Smooth muscle cell of the brain vasculature (primary cell): ENCODE results near the gene KRTAP10-10.
"Not testable (repeated sequence)": the region's sequence is repeated elsewhere in the genome, so short reads cannot be mapped to it uniquely, and the experiment has no call there.

ENCODE experiments used
- DNase-seq: peaks from one replicate; pipeline ENCODE4 v3.0.0-alpha.2; 2012; ENCODE audit warnings: low read depth, low spot score

KRTAP10-10 gene

GRCh38 chr21:44602463-44602850, 34.7 kb upstream of the KRTAP10-10 start:
- DNase-seq: no peak

DNA sequence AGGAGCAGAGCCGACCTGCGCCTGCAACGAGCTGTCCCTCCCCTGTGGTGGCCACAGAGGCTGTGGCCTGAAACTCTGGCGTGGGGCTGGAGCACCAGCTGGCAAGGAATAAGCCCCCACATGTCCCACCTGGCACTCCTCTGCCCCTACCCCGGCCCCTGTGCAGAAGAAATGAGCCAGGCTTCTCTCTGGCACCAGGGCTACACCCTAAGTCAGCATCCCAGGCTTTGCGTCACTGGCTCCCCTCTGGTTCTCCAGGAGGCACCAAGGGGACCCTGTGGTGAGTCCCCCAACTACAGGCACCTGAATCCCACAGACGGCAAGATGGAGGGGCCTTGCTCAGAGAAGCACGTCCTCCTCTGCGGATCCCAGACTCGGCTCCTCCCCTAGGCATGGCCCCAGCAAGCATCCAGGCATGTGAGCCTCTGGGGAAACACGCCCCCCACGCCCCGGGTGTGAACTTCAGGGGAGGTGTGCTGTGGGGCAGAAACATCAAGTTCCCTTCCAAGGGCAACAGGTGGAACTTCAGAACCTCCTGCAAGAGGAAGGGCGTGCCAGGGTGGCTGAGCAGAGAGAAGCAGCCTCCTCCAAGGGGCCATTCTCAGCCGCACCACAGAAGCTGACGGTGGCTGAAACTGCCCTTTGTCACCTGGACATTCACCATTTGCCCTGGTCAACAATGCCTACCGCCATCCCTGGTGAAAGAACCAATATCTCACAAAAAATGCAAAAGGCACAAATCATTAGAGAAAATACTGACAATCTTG, 33.9 kb upstream of the KRTAP10-10 start:
- no peak for DNase-seq

DNA sequence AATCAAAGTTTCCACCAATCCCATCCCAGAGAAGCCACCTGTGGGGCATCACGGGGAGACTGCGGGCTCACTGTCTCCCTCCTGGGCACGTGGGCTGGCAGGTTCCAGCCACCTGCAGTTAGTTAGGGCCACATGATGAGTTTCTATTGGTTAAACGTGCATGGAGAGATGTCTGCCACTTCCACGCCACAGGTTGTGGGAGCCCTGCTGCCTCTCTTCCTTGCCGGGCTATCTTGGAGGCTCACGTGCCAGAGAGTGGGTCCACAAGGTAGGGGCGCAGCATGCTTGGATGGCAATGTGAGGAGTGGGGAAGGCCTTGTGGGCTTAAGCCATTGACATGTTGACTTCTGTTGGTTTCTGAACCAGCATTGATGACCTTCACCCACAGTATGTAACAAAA, 33.2 kb upstream of the KRTAP10-10 start:
- DNase-seq: no peak

GRCh38 chr21:44606495-44606894, 30.7 kb upstream of the KRTAP10-10 start:
- DNase-seq: no peak

DNA sequence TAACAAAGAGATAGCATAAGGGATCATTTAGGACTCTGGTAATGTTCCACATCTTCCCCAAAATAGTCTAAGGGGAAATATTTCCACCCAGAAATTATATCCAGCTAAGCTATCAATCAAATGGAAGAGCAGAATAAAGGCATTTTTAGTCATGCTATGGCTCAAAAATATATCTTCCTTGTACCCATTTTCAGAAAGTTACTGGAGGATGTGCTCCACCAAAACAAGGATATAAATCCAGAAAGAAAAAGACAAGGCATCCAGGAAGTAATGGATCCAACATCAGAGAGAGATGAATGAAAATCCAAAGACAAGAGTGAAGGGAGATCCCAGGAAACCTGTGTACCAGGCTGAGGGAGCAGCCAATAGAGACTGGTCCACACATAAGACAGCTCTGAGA, 28.0 kb upstream of the KRTAP10-10 start:
- DNase-seq: no peak

GRCh38 chr21:44610157-44610843, 26.9 kb upstream of the KRTAP10-10 start:
- DNase-seq: not testable (repeated sequence)

DNA sequence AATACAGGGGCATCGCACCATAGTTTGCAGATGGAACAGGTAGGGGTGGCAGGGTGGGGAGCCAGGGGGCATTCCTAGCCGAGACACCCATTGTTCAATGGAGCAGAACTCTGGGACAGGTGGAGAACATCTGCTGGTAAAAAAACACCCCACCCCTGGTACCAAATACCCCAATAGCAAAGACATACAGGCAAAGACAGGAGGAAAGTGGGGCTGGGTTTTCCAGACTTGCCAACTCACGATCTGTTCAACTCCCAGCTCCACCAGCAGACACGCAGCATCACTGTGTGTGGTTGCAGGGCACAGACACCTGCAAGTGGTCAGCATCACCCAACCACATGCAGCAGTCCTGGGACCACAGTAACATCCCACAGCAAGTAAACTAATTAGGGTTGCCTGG, 25.6 kb upstream of the KRTAP10-10 start:
- DNase-seq: no peak

GRCh38 chr21:44612029-44612486, 25.1 kb upstream of the KRTAP10-10 start, which contains the start of gene KRTAP10-8:
TSS of gene KRTAP10-8 (plus strand) at chr21:44612079. CDS start at chr21:44612101, 22 bp downstream.
- no peak for DNase-seq

- no peak for DNase-seq
These were observed 24.4 kb upstream of the KRTAP10-10 start for GRCh38 chr21:44612669-44613229.

DNA sequence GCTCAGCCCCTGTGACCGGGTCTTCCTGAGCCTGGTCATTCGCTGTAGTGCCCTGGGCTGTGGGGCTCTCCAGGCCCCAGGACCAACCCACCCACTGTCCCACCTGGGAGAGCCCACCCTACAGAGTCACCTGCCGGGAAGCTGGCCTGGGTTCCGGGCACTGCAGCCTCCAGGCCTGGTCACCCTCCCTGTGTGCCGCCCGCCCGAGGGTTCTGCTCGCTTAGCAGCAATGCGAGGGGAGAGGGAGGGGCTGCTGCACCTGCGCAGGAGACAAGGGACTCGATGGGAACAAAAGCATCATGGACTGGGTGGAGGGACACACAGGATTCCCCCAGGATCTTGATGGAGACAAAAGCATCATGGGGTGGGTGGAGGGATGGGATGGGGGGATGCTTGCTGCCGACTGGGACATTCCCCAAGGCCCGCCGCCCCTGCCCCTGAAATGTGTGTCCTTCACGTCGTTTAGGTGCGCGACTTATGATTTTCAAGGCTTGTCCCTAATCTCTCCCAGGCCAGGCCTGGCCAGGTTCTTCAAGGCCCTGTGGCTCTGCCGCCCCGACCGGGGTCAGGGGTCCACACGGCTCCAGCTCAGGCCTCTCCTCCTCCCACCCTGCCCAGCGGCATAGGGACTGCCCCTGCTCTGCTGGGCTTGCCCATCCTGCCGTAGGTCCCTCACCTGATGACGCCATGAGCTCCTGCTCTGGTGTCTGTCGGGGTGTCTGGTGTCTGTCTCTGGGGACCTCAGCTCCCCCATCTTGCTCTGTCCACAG, 23.6 kb upstream of the KRTAP10-10 start:
- no peak for DNase-seq

- DNase-seq: no peak
These were observed 23.0 kb upstream of the KRTAP10-10 start for GRCh38 chr21:44614161-44614631.

- no peak for DNase-seq
These were observed 22.2 kb upstream of the KRTAP10-10 start for GRCh38 chr21:44614961-44615391.

DNA sequence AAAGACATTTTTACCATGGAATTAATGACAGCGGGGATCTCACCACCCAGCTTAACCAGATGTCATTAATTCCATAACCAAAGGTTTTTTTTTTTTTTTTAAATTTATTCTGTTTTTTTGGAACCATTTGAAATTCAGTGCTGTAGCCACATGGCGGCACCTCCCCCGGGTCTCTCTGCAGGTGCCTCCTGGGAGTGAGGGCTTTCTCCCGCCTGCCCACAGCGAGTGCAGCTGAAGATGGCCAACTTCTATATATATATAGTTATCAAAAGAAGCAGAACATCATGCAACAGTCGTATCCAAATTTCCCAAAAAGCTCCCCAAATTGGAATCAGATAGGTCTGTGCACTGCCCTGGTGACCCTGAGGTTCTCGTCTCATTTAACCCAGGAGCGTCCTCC, 21.7 kb upstream of the KRTAP10-10 start:
- no peak for DNase-seq

- DNase-seq: no peak
These were observed 21.1 kb upstream of the KRTAP10-10 start for GRCh38 chr21:44615911-44616590.

DNA sequence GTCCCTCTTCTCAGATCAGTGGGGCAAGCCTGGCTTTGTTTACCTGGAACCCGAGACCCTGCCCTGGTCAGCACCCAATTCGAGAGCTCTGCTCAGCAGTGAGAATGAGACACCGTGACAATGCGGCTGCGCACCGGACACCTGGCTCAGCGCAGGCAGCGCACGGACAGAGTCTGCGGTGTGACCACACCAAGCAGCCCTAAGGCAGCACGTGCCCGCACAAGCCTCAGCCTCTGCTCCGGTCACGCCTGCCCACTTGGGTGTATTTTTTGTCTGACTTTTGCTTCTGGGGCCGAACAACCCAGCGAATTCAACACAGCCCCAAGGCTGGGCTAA, 20.6 kb upstream of the KRTAP10-10 start:
- no peak for DNase-seq

GRCh38 chr21:44617071-44617501, 20.1 kb upstream of the KRTAP10-10 start:
- no peak for DNase-seq

- no peak for DNase-seq
These were observed 18.7 kb upstream of the KRTAP10-10 start for GRCh38 chr21:44618504-44618903.

GRCh38 chr21:44618909-44619308, 18.2 kb upstream of the KRTAP10-10 start:
- no peak for DNase-seq

DNA sequence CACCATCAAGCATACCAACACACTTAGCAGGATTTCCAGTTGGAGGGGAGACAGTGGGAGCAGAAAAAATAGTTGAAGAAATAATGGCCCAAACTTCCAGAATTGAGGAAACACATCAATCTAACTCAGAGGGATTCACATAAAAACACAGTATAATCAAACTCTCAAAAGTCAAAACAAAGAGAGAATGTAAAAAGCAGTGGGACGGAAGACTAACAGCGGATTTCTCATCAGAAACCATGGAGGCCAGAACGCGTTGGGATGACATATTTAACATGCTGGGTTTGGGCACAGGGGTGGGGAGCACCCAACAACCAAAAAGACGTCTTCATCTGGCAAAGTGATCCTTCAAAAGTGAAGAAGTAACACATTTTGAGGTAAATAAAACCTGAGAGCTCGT, 17.3 kb upstream of the KRTAP10-10 start:
- no peak for DNase-seq

- no peak for DNase-seq
These were observed 13.6 kb upstream of the KRTAP10-10 start for GRCh38 chr21:44623575-44623974.

DNA sequence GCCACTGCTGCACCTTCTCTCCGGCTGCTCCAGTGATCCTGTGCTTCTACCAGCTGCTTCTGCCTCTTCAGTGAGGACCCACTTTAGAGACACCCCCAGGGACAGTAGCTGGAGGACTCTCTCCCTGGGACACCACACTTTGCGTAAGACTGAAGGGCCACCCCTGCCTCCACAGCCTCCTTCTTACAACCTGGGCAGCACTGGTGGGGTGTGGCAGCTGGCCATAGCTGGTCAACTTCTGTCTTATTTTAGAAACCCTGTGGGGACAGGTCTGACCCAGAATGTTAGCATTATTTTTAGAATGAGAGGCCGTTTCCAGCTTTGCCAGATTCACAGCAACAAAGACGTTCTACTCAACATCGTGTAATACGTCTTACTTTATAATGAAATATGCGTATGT, 11.4 kb upstream of the KRTAP10-10 start:
- DNase-seq: no peak
